HG02678 (cell line): ENCODE data around the gene CYB5R2.

Source experiments
- ATAC-seq: cut with Tn5 transposase; IDR thresholded peaks from one replicate; pipeline ENCODE4 v1.9.1; 2021; ENCODE audit warnings: mild to moderate bottlenecking, moderate library complexity; ENCODE audit not compliant: unreplicated experiment

The CYB5R2 gene

GRCh38 chr11:7638710-7639642, 34.3 kb downstream of the CYB5R2 start:
- peak; percentile 89 for ATAC-seq

DNA sequence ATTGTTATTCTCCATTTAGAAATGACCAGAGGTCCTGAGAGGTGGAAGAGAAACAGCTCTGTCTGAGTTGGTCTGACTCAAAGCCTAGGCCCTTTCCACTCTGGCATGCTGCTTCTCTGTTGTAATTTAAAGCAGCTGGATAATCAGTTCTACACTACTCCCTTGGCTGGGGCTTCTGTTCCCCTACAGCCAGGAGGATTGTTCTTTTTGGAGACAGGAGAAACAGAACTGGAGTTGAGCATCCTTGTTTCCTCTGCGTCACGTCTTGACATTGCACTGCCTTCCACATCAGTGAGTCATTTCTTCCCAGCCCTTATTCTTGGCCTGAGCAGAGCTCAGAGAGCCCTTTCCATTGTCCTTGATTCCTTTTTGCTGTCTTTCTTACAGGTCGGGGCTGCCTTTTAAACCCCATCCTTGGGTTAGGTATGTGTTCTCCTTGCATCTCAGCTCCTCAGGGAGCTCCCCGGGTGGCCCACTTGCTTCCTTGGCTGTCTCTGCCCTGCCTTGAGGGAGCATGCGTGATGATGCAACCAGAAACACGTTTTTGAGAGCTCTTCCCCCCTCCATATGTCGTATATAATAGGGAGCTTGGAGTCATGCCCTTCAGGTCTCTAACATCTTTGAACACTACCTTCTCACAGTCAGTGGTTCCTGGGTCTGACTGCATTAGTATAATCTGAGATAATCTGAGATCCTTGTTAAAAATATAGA, 35.7 kb downstream of the CYB5R2 start:
- ATAC-seq: no peak

- ATAC-seq: no peak
Observed at GRCh38 chr11:7636350-7636749, 37.0 kb downstream of the CYB5R2 start.

- no peak for ATAC-seq
Observed at GRCh38 chr11:7635708-7636107, 37.6 kb downstream of the CYB5R2 start.

DNA sequence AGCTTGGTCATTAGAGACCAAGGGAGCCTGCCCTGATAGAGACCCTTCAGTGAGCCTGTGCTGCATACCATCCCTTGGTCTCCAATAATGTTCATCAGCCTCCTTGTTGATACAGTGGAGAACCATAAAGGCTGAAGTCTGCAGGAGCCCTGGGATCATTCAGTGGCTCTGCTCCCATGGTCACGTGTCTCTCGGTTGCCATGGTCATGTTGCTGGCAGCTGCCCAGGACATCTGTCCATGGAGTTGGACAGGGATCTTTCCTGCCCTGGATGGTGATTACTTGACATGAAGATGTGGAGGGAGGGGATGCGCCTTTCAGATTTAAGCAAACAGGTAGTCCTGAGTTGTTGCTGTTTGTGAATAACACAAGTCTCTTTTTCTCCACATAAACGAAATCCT, 38.2 kb downstream of the CYB5R2 start:
- no peak for ATAC-seq

- no peak for ATAC-seq
Observed at GRCh38 chr11:7632211-7632610, 41.1 kb downstream of the CYB5R2 start.

DNA sequence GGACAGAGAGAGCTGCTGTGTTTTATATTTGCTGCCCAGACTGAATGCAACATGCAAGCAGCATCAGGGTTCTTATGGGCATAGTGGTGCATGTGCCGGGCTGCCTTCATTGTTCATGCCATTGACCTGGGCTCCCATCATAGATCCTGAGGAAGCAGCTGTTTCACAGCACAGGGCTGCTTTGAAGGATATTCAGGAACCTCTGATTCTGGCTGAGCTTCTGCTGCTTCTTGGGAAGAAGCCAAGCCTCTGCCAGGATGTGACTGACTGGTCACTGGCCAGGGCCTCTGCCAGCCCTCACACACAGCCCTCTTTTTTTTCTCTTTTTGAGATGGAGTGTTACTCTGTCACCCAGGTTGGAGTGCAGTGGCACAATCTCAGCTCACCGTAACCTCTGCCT, 43.3 kb downstream of the CYB5R2 start:
- ATAC-seq: no peak

- no peak for ATAC-seq
Observed at GRCh38 chr11:7628660-7629059, 44.6 kb downstream of the CYB5R2 start.

GRCh38 chr11:7622721-7623120, 50.6 kb downstream of the CYB5R2 start:
- no peak for ATAC-seq

GRCh38 chr11:7621554-7621953, 51.7 kb downstream of the CYB5R2 start:
- ATAC-seq: no peak

- ATAC-seq: no peak
Observed at GRCh38 chr11:7621090-7621489, 52.2 kb downstream of the CYB5R2 start.

- no peak for ATAC-seq
Observed at GRCh38 chr11:7619322-7619721, 54.0 kb downstream of the CYB5R2 start.

GRCh38 chr11:7617032-7617431, 56.3 kb downstream of the CYB5R2 start:
- no peak for ATAC-seq
